Peyer's patch (tissue), 4 donors: ENCODE results near the gene GDF9. TPM values are rescaled to one million over a fixed set of nuclear protein-coding genes. Genes with fewer than 3 reads are reported as not detected.

Experiments
- DNase-seq, 3 donors: peaks; one replicate each; pipeline ENCODE4 v3.0.0-alpha.2; 2017 to 2019
- H3K27ac ChIP-seq, 4 donors: fragments of 200-600 bp; sonication (generic); one replicate each; pipeline ENCODE4 v1.5.1; 2016 to 2019
- H3K27me3 ChIP-seq, 2 donors: fragments of 200-600 bp; sonication (generic); one replicate each; pipeline ENCODE4 v1.5.1; 2019
- H3K36me3 ChIP-seq, 3 donors: fragments of 200-600 bp; sonication (generic); one replicate each; pipeline ENCODE4 v1.5.1; 2016 to 2019
- H3K4me1 ChIP-seq, 4 donors: fragments of 200-600 bp; sonication (generic); one replicate each; pipeline ENCODE4 v1.5.1; 2016 to 2019
- H3K4me3 ChIP-seq, 4 donors: fragments of 200-600 bp; sonication (generic); 1 replicate in 3 of 4; 2 replicates in 1 of 4; pipeline ENCODE4 v1.5.1; 2016 to 2019; ENCODE audit warnings: mild to moderate bottlenecking in 1 of 4
- H3K9me3 ChIP-seq, 4 donors: fragments of 200-600 bp; sonication (generic); one replicate each; pipeline ENCODE4 v1.5.1; 2016 to 2019; ENCODE audit warnings: mild to moderate bottlenecking in 1 of 4
- POLR2A ChIP-seq, 2 donors: fragments of 450-650 bp; IDR thresholded peaks; one replicate each; pipeline ENCODE4 v1.5.1; 2017; ENCODE audit warnings: antibody characterized with exemption in 2 of 2, mild to moderate bottlenecking in 2 of 2, moderate library complexity in 2 of 2
- total RNA-seq, 4 donors: library from RNA; depleted of rRNA; stranded (reverse); fragments of >200 nt; gene quantifications; one replicate each; pipeline ENCODE4 v1.1.0, GENCODE V29; 2016
- TF ChIP-seq, protein P1 (sequence below), 6 experiments: fragments of 450-650 bp in 4 of 6; fragments of 200-600 bp in 2 of 6; sonication (generic) in 1 of 6; IDR thresholded peaks; one replicate each; pipeline ENCODE4 v1.5.1; 2017 to 2019; ENCODE audit warnings: antibody characterized with exemption in 6 of 6, mild to moderate bottlenecking in 3 of 6, moderate library complexity in 1 of 6

GDF9 gene
- total RNA-seq: under 1 TPM in 1 of 4 donors, not detected in 3; 0.66 TPM

GRCh38 chr5:132866342-132867045 is at the start of gene GDF9, which contains the start of gene UQCRQ:
GDF9 (minus strand) TSS chr5:132866469; CDS start chr5:132864533, 1,936 bp downstream.
UQCRQ (plus strand) TSS chr5:132866642; CDS start chr5:132866882, 240 bp downstream.
- Histone ChIP-seq H3K27me3 (no peaks in the 10 kb centered on the region), H3K36me3 (peaks cover 0 to 33% (median 0%) of the 10 kb centered on the region in 3 donors), H3K4me3 (peak within 1 kb of the TSS; percentile 62 to 90 (median 86)), H3K27ac (peak within 1 kb of the TSS; percentile 91 to 96 (median 95)), H3K4me1 (peaks cover 0 to 13% (median 6%) of the 10 kb centered on the region in 4 donors), H3K9me3 (no peaks in the 10 kb centered on the region)
- peak; percentile 92 to 94 for TF ChIP-seq POLR2A (IDR thresholded peaks at IDR 0.05)
- TF ChIP-seq, protein P1, sequence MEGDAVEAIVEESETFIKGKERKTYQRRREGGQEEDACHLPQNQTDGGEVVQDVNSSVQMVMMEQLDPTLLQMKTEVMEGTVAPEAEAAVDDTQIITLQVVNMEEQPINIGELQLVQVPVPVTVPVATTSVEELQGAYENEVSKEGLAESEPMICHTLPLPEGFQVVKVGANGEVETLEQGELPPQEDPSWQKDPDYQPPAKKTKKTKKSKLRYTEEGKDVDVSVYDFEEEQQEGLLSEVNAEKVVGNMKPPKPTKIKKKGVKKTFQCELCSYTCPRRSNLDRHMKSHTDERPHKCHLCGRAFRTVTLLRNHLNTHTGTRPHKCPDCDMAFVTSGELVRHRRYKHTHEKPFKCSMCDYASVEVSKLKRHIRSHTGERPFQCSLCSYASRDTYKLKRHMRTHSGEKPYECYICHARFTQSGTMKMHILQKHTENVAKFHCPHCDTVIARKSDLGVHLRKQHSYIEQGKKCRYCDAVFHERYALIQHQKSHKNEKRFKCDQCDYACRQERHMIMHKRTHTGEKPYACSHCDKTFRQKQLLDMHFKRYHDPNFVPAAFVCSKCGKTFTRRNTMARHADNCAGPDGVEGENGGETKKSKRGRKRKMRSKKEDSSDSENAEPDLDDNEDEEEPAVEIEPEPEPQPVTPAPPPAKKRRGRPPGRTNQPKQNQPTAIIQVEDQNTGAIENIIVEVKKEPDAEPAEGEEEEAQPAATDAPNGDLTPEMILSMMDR (IDR thresholded peaks at IDR 0.05): peak in 4 of 6 experiments; percentile 18 to 53 (median 26)
- DNase-seq: peak; percentile 91 to 98 (median 96)

DNA sequence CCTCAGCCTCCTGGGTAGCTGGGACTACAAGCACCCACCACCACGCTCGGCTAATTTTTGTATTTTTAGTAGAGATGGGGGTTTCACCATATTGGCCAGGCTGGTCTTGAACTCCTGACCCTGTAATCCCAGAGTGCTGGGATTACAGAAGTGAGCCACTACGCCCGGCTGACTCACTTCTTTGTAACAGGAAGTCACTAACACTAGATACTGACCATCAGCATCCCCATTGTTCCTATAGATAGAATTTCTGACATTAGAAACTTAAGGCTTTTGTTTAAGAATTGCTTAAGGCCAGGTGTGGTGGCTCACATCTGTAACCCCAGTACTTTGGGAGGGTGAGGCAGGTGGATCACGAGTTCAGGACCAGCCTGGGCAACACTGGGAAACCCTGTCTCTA is 49.4 kb upstream of the GDF9 start:
- H3K27ac ChIP-seq: no peak overlapping the region
- DNase-seq: no peak
- H3K36me3 ChIP-seq: peaks cover 0 to 52% (median 3%) of the 10 kb centered on the region in 3 donors
- no peaks in the 10 kb centered on the region for H3K27me3 ChIP-seq
- no peaks in the 10 kb centered on the region for H3K9me3 ChIP-seq
- H3K4me1 ChIP-seq: no peaks in the 10 kb centered on the region
- TF ChIP-seq POLR2A (IDR thresholded peaks at IDR 0.05): no peak
- TF ChIP-seq, protein P1 (IDR thresholded peaks at IDR 0.05): no peak
- no peak overlapping the region for H3K4me3 ChIP-seq

- Histone ChIP-seq H3K36me3 (peaks cover 0 to 44% (median 3%) of the 10 kb centered on the region in 3 donors), H3K4me1 (no peaks in the 10 kb centered on the region), H3K27me3 (no peaks in the 10 kb centered on the region), H3K27ac (no peak overlapping the region), H3K4me3 (no peak overlapping the region), H3K9me3 (no peaks in the 10 kb centered on the region)
- no peak for TF ChIP-seq POLR2A (IDR thresholded peaks at IDR 0.05)
- TF ChIP-seq, protein P1 (IDR thresholded peaks at IDR 0.05): no peak
- DNase-seq: no peak
Observed at GRCh38 chr5:132909702-132910101, 43.4 kb upstream of the GDF9 start.

DNA sequence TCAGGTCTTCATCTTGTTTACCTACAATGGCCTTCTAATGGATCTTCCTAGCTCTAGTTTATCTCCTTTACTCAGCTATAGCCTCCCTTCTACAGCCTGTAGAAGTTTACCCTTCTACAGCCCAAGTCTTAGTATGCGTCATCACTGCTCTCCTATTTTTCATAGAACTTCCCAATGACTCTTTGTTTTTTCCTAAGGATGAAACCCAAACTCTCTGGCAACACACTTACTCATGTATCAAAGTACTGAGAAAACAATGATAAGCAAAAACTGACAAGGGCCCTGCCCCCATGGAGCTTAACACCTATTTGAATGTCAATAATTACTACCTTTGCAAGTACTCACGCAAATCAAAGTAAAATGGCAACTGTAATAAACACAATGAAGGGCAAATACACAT is 40.9 kb upstream of the GDF9 start:
- no peak for DNase-seq
- Histone ChIP-seq H3K9me3 (no peaks in the 10 kb centered on the region), H3K4me3 (no peak overlapping the region), H3K27me3 (no peaks in the 10 kb centered on the region), H3K36me3 (peaks cover 0 to 28% (median under 1%) of the 10 kb centered on the region in 3 donors), H3K4me1 (no peaks in the 10 kb centered on the region), H3K27ac (no peak overlapping the region)
- no peak for TF ChIP-seq POLR2A (IDR thresholded peaks at IDR 0.05)
- TF ChIP-seq, protein P1 (IDR thresholded peaks at IDR 0.05): no peak

- peaks cover 0 to 28% (median 0%) of the 10 kb centered on the region in 3 donors for H3K36me3 ChIP-seq
- no peaks in the 10 kb centered on the region for H3K27me3 ChIP-seq
- H3K9me3 ChIP-seq: no peaks in the 10 kb centered on the region
- no peaks in the 10 kb centered on the region for H3K4me1 ChIP-seq
- no peak overlapping the region for H3K4me3 ChIP-seq
- TF ChIP-seq, protein P1 (IDR thresholded peaks at IDR 0.05): peak in 1 of 6 experiments; percentile 28
- no peak for TF ChIP-seq POLR2A (IDR thresholded peaks at IDR 0.05)
- no peak for DNase-seq
- no peak overlapping the region for H3K27ac ChIP-seq
Observed at GRCh38 chr5:132905938-132906337, 39.7 kb upstream of the GDF9 start.
